ENCODE results near the gene BFSP2. TPM values are rescaled to one million over a fixed set of nuclear protein-coding genes. Genes with fewer than 3 reads are reported as not detected.
"Not testable (repeated sequence)": the region's sequence is repeated elsewhere in the genome, so short reads cannot be mapped to it uniquely, and the experiment has no call there.

BFSP2 gene
- total RNA-seq, 1 donor from 2014 or later: not detected

- no peak for DNase-seq (ENCODE audit: extremely low spot score, unreplicated experiment)
- H3K4me1 Mint-ChIP-seq (ENCODE audit: unreplicated experiment): peaks cover 4% of the 10 kb centered on the region
- no peak for TF ChIP-seq CTCF (IDR thresholded peaks at IDR 0.05)
- no peak overlapping the region for H3K4me3 Mint-ChIP-seq (ENCODE audit: unreplicated experiment)
- no peaks in the 10 kb centered on the region for H3K36me3 Mint-ChIP-seq (ENCODE audit: unreplicated experiment)
- no peak overlapping the region for H3K27ac Mint-ChIP-seq (ENCODE audit: unreplicated experiment)
- no peaks in the 10 kb centered on the region for H3K27me3 Mint-ChIP-seq (ENCODE audit: unreplicated experiment)
- no peaks in the 10 kb centered on the region for H3K9me3 Mint-ChIP-seq (ENCODE audit: unreplicated experiment)
Measured at GRCh38 chr3:133512416-133513089, 112.7 kb downstream of the BFSP2 start.

GRCh38 chr3:133514418-133514817 is 114.6 kb downstream of the BFSP2 start:
- no peak for TF ChIP-seq CTCF (IDR thresholded peaks at IDR 0.05)
- DNase-seq (ENCODE audit: extremely low spot score, unreplicated experiment): no peak
- H3K9me3 Mint-ChIP-seq (ENCODE audit: unreplicated experiment): no peaks in the 10 kb centered on the region
- H3K4me1 Mint-ChIP-seq (ENCODE audit: unreplicated experiment): no peaks in the 10 kb centered on the region
- no peaks in the 10 kb centered on the region for H3K27me3 Mint-ChIP-seq (ENCODE audit: unreplicated experiment)
- H3K27ac Mint-ChIP-seq (ENCODE audit: unreplicated experiment): no peak overlapping the region
- H3K36me3 Mint-ChIP-seq (ENCODE audit: unreplicated experiment): no peaks in the 10 kb centered on the region
- no peak overlapping the region for H3K4me3 Mint-ChIP-seq (ENCODE audit: unreplicated experiment)

- Mint-ChIP-seq H3K4me3 (ENCODE audit: unreplicated experiment) (no peak overlapping the region), H3K4me1 (ENCODE audit: unreplicated experiment) (no peaks in the 10 kb centered on the region), H3K36me3 (ENCODE audit: unreplicated experiment) (no peaks in the 10 kb centered on the region), H3K27me3 (ENCODE audit: unreplicated experiment) (no peaks in the 10 kb centered on the region), H3K9me3 (ENCODE audit: unreplicated experiment) (no peaks in the 10 kb centered on the region), H3K27ac (ENCODE audit: unreplicated experiment) (no peak overlapping the region)
- no peak for DNase-seq (ENCODE audit: extremely low spot score, unreplicated experiment)
- no peak for TF ChIP-seq CTCF (IDR thresholded peaks at IDR 0.05)
Measured at GRCh38 chr3:133515127-133515526, 115.3 kb downstream of the BFSP2 start.

- no peak for TF ChIP-seq CTCF (IDR thresholded peaks at IDR 0.05)
- Mint-ChIP-seq H3K27ac (ENCODE audit: unreplicated experiment) (no peak overlapping the region), H3K4me1 (ENCODE audit: unreplicated experiment) (peaks cover 4% of the 10 kb centered on the region), H3K36me3 (ENCODE audit: unreplicated experiment) (no peaks in the 10 kb centered on the region), H3K4me3 (ENCODE audit: unreplicated experiment) (no peak overlapping the region), H3K9me3 (ENCODE audit: unreplicated experiment) (no peaks in the 10 kb centered on the region), H3K27me3 (ENCODE audit: unreplicated experiment) (no peaks in the 10 kb centered on the region)
- DNase-seq (ENCODE audit: extremely low spot score, unreplicated experiment): no peak
Measured at GRCh38 chr3:133520286-133520685, 120.4 kb downstream of the BFSP2 start.

- H3K4me3 Mint-ChIP-seq (ENCODE audit: unreplicated experiment); H3K9me3 Mint-ChIP-seq (ENCODE audit: unreplicated experiment); H3K27ac Mint-ChIP-seq (ENCODE audit: unreplicated experiment); H3K27me3 Mint-ChIP-seq (ENCODE audit: unreplicated experiment); H3K4me1 Mint-ChIP-seq (ENCODE audit: unreplicated experiment); DNase-seq (ENCODE audit: extremely low spot score, unreplicated experiment); H3K36me3 Mint-ChIP-seq (ENCODE audit: unreplicated experiment): not testable (repeated sequence)
Measured at GRCh38 chr3:133520938-133521337, 121.1 kb downstream of the BFSP2 start.
